ENCODE results near the gene C7orf33.

The C7orf33 gene

GRCh38 chr7:148598351-148598750, 7.8 kb downstream of the C7orf33 start:
- TF ChIP-seq POLR2AphosphoS5 (IDR thresholded peaks at IDR 0.05; ENCODE audit: low read depth, low read length): no peak
- no peak for TF ChIP-seq TAF1 (IDR thresholded peaks at IDR 0.05; ENCODE audit: borderline replicate concordance, insufficient read depth, low read length)
- TF ChIP-seq REST (IDR thresholded peaks at IDR 0.05; ENCODE audit: insufficient read depth in 1 of 2, low read depth in 2 of 2, low read length in 2 of 2): no peak
- no peak for TF ChIP-seq SIN3A (IDR thresholded peaks at IDR 0.05; ENCODE audit: borderline replicate concordance, insufficient read depth, low read length)
- TF ChIP-seq FOXP2 (optimal IDR thresholded peaks at IDR 0.05; ENCODE audit: borderline replicate concordance, extremely low read depth, extremely low read length, insufficient read depth): no peak

- TF ChIP-seq SIN3A (IDR thresholded peaks at IDR 0.05; ENCODE audit: borderline replicate concordance, insufficient read depth, low read length) (no peak), FOXP2 (optimal IDR thresholded peaks at IDR 0.05; ENCODE audit: borderline replicate concordance, extremely low read depth, extremely low read length, insufficient read depth) (no peak), POLR2AphosphoS5 (IDR thresholded peaks at IDR 0.05; ENCODE audit: low read depth, low read length) (no peak), REST (IDR thresholded peaks at IDR 0.05; ENCODE audit: insufficient read depth in 1 of 2, low read depth in 2 of 2, low read length in 2 of 2) (no peak), TAF1 (IDR thresholded peaks at IDR 0.05; ENCODE audit: borderline replicate concordance, insufficient read depth, low read length) (no peak)
These were observed 14.8 kb downstream of the C7orf33 start for GRCh38 chr7:148605350-148605749.

GRCh38 chr7:148607151-148607661, 16.6 kb downstream of the C7orf33 start:
- TF ChIP-seq TAF1 (IDR thresholded peaks at IDR 0.05; ENCODE audit: borderline replicate concordance, insufficient read depth, low read length) (no peak), SIN3A (IDR thresholded peaks at IDR 0.05; ENCODE audit: borderline replicate concordance, insufficient read depth, low read length) (no peak), POLR2AphosphoS5 (IDR thresholded peaks at IDR 0.05; ENCODE audit: low read depth, low read length) (no peak), REST (IDR thresholded peaks at IDR 0.05; ENCODE audit: insufficient read depth in 1 of 2, low read depth in 2 of 2, low read length in 2 of 2) (no peak)

GRCh38 chr7:148609045-148609725, 18.6 kb downstream of the C7orf33 start:
- TF ChIP-seq REST (IDR thresholded peaks at IDR 0.05; ENCODE audit: insufficient read depth in 1 of 2, low read depth in 2 of 2, low read length in 2 of 2) (no peak), POLR2AphosphoS5 (IDR thresholded peaks at IDR 0.05; ENCODE audit: low read depth, low read length) (no peak), FOXP2 (optimal IDR thresholded peaks at IDR 0.05; ENCODE audit: borderline replicate concordance, extremely low read depth, extremely low read length, insufficient read depth) (no peak), TAF1 (IDR thresholded peaks at IDR 0.05; ENCODE audit: borderline replicate concordance, insufficient read depth, low read length) (no peak), SIN3A (IDR thresholded peaks at IDR 0.05; ENCODE audit: borderline replicate concordance, insufficient read depth, low read length) (no peak)
